Measurements from ENCODE around the gene ARHGAP24. TPM values are rescaled to one million over a fixed set of nuclear protein-coding genes. Genes with fewer than 3 reads are reported as not detected.
A peak's percentile ranks its signal among the peaks of the same experiment; 100 is the strongest.
"Not testable (repeated sequence)": the region's sequence is repeated elsewhere in the genome, so short reads cannot be mapped to it uniquely, and the experiment has no call there.

The ARHGAP24 gene
- total RNA-seq, 1 experiment from 2014 or later: 5.4 TPM

DNA sequence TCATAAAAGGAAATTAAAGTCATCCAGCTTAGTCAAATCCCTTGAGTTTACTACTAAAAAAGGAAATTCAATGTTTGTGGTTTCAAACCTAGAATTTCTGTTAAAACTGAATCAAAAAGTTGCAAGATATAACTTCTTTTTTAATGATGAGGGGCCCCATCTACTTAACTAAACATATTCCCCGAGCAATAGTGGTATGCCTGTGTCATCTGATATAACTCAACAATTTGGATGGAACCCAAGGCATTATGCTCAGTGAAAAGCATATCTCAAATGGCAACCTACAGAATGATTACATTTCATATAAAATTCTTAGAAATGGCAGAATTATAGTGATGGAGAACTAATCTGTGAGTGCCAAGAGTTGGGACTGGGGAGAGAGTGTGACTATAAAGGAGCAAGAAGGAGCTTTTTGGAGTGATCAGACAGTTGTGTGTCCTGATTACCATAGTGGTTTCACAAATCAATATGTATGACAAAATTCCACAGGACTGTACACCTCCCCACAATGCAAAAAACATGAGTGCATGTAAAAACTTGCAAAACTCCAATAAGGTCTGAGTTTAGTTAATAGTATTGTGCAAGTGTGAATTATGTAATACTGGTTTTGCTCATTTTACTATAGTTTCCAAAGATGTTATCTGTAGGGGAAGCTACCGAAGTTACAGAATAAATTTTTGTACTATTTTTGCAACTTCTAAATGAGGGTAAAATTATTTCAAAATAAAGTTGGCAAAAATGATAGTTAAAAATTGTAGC is 323.2 kb downstream of the ARHGAP24 start:
- H3K27ac ChIP-seq: no peak overlapping the region

DNA sequence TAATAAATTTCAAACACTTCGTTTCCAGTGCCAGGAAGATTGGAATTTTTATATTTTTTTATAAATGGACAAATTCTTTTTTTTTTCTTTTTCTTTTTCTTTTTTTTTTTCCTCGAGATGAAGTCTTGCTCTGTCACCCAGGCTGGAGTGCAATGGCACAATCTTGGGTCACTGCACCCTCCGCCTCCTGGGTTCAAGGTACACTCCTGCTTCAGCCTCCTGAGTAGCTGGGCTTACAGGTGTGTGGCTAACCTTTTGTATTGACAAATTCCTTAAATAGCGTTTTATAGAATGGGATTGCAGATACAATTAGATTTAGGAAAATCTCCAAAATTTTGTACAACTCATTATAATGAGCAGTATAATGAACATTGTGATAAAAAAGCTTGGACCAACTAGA is 328.9 kb downstream of the ARHGAP24 start:
- no peak for DNase-seq (ENCODE audit: low read depth in 1 of 2, low spot score in 2 of 2)
- H3K27me3 ChIP-seq (replicated peaks): no peaks in the 10 kb centered on the region
- no peak overlapping the region for H3K27ac ChIP-seq
- 0 out of 2 replicates have a peak, but pooled peaks cover 2% of the 10 kb centered on the region for H3K4me1 ChIP-seq (replicated peaks)
- no peak overlapping the region for H3K4me3 ChIP-seq
- no peaks in the 10 kb centered on the region for H3K9me3 ChIP-seq (replicated peaks)
- no peaks in the 10 kb centered on the region for H3K36me3 ChIP-seq

More for the DNA sequence above, 323.2 kb downstream of the ARHGAP24 start:
- Histone ChIP-seq H3K9me3 (replicated peaks) (no peaks in the 10 kb centered on the region), H3K4me1 (replicated peaks) (peaks cover 6% of the 10 kb centered on the region; the same call in 1 of the 2 replicates), H3K4me3 (no peak overlapping the region), H3K27me3 (replicated peaks) (no peaks in the 10 kb centered on the region), H3K36me3 (no peaks in the 10 kb centered on the region)
- no peak for DNase-seq (ENCODE audit: low read depth in 1 of 2, low spot score in 2 of 2)

DNA sequence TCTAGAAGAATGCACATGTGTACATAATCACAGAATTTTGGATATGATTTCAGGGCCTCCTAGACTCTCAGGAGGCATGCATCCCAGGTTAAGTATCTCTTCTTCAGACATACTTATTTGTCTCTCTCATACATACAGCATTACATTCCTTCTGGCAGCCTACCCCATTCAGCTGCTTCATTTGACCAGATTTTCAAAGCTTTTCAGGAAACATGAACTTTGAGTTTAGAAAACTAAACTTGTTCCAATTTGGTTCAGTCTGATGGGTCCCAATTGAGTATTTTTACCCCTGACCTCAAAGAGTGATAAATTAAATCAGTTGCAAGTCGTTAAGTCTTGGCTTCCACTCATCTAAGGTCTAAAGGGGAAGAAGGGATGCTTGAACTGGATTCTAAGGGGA is 330.9 kb downstream of the ARHGAP24 start:
- Histone ChIP-seq H3K36me3 (no peaks in the 10 kb centered on the region), H3K9me3 (replicated peaks) (no peaks in the 10 kb centered on the region), H3K27ac (no peak overlapping the region), H3K4me3 (no peak overlapping the region), H3K27me3 (replicated peaks) (no peaks in the 10 kb centered on the region), H3K4me1 (replicated peaks) (0 out of 2 replicates have a peak, but pooled peaks cover 2% of the 10 kb centered on the region)
- no peak for DNase-seq (ENCODE audit: low read depth in 1 of 2, low spot score in 2 of 2)

DNA sequence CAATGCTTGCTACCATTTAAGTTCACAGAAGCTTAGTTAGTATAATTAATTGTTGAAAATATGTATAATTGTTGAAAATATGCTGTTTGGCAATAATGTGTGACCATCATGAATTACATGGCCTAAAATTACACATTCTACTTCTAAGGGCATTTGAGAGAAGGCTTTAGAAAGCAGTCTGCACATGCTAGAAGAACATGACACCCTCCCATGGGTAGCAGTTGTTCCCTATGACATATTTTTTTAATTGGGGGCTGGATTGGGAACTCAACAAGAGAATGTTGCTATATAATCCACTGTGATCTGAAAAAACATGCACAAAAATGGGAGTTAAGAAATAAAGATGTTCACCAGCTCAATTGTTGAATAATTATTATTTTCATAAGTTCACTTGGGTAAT is 331.4 kb downstream of the ARHGAP24 start:
- no peak for DNase-seq (ENCODE audit: low read depth in 1 of 2, low spot score in 2 of 2)
- Histone ChIP-seq H3K4me3 (no peak overlapping the region), H3K9me3 (replicated peaks) (no peaks in the 10 kb centered on the region), H3K27me3 (replicated peaks) (no peaks in the 10 kb centered on the region), H3K27ac (no peak overlapping the region), H3K4me1 (replicated peaks) (0 out of 2 replicates have a peak, but pooled peaks cover 2% of the 10 kb centered on the region), H3K36me3 (no peaks in the 10 kb centered on the region)

DNA sequence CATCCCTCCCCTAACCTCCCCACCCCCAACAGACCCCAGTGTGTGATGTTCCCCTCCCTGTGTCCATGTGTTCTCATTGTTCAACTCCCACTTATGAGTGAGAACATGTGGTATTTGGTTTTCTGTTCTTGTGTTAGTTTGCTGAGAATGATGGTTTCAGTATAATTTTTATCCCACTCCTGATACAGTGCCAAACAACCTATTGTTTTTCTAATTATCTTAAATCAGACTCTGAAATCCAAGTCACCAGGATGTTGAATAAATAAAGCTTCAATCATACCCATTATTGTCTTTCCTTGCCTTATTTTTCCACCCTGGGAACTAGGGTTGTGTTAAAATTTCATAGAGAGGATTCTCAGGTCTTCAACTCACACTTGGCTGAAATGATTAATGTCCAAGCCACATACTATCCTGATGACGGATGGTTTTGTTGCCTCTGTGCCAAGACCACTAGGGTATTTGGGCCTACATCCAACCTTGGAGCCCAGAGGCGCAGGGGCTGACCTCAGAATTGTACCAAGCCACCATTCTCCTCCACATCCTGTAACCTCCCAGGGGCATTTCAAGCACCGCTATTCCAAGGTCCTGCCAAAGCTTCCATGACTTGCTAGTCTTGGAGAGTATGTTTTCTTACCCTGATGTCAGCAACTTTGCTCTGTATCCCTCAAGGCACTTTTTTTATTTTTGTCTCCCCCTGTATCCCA is 332.4 kb downstream of the ARHGAP24 start:
- H3K27ac ChIP-seq: no peak overlapping the region
- H3K4me1 ChIP-seq (replicated peaks): 0 out of 2 replicates have a peak, but pooled peaks cover 2% of the 10 kb centered on the region
- H3K27me3 ChIP-seq (replicated peaks): no peaks in the 10 kb centered on the region
- H3K9me3 ChIP-seq (replicated peaks): no peaks in the 10 kb centered on the region
- H3K4me3 ChIP-seq: no peak overlapping the region
- DNase-seq (ENCODE audit: low read depth in 1 of 2, low spot score in 2 of 2): peak in 1 of 2 experiments; percentile 10
- H3K36me3 ChIP-seq: no peaks in the 10 kb centered on the region

DNA sequence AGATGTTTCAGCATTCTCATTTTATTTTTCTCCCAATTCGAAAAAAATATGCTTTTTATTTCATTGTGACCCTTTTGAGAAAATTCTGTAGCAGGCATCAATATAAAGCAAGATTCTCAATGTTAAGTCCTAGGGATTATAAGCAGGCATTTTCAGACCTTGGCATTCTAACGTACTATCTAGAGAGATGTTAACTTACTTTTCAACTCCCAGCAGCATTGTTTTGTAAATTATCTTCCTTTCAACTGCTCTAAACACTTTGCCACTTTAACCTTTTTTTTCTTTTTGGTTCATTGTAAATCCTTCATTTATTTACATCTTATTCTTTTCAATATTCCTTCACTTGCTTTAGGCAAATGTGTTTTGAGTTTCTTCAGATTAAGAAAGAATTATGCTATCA is 333.2 kb downstream of the ARHGAP24 start:
- H3K36me3 ChIP-seq: no peaks in the 10 kb centered on the region
- DNase-seq (ENCODE audit: low read depth in 1 of 2, low spot score in 2 of 2): no peak
- H3K4me1 ChIP-seq (replicated peaks): 0 out of 2 replicates have a peak, but pooled peaks cover 2% of the 10 kb centered on the region
- H3K4me3 ChIP-seq: no peak overlapping the region
- H3K27ac ChIP-seq: no peak overlapping the region
- H3K27me3 ChIP-seq (replicated peaks): no peaks in the 10 kb centered on the region
- no peaks in the 10 kb centered on the region for H3K9me3 ChIP-seq (replicated peaks)

DNA sequence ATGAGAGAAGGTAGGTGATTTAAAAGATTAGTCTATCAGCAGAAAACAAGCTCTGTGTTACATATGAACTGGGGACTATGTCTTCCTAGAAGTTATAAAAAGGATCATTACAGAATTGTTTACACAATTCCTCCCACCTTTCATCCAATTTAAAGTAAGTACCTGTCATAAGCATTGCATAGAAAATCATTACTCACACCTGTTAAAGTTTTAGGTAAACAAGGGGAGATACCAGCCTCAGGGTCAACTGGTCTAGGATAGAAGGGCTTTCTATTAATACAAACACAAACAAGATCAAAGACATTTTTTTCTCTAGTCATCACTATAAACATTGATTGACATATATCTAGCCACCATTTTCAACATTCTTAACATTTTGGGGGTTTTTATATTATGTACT is 333.9 kb downstream of the ARHGAP24 start:
- no peaks in the 10 kb centered on the region for H3K9me3 ChIP-seq (replicated peaks)
- DNase-seq (ENCODE audit: low read depth in 1 of 2, low spot score in 2 of 2): no peak
- H3K4me3 ChIP-seq: no peak overlapping the region
- H3K4me1 ChIP-seq (replicated peaks): 0 out of 2 replicates have a peak, but pooled peaks cover 2% of the 10 kb centered on the region
- H3K27me3 ChIP-seq (replicated peaks): no peaks in the 10 kb centered on the region
- no peaks in the 10 kb centered on the region for H3K36me3 ChIP-seq
- no peak overlapping the region for H3K27ac ChIP-seq

DNA sequence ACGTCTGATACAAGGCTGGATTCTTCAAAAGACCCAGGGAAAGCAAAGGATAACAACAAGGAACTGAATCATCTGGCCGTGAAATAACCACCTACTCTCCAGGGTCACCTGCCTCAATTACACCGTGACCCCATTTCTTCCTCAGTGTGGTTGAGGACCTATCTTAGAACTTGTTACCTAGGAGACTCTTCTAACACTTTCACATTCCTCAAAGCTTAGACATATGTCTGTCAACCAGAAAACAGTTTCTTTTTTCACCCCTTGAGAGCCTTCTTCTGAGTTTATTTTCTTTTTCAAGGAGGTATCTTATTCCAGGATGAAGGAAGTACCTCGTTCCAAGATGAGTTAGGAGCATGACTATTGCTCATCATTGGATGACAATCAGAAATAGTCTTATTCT is 337.8 kb downstream of the ARHGAP24 start:
- H3K27me3 ChIP-seq (replicated peaks): no peaks in the 10 kb centered on the region
- H3K4me1 ChIP-seq (replicated peaks): no peaks in the 10 kb centered on the region
- no peak overlapping the region for H3K27ac ChIP-seq
- no peaks in the 10 kb centered on the region for H3K36me3 ChIP-seq
- H3K4me3 ChIP-seq: no peak overlapping the region
- no peaks in the 10 kb centered on the region for H3K9me3 ChIP-seq (replicated peaks)
- DNase-seq (ENCODE audit: low read depth in 1 of 2, low spot score in 2 of 2): no peak

DNA sequence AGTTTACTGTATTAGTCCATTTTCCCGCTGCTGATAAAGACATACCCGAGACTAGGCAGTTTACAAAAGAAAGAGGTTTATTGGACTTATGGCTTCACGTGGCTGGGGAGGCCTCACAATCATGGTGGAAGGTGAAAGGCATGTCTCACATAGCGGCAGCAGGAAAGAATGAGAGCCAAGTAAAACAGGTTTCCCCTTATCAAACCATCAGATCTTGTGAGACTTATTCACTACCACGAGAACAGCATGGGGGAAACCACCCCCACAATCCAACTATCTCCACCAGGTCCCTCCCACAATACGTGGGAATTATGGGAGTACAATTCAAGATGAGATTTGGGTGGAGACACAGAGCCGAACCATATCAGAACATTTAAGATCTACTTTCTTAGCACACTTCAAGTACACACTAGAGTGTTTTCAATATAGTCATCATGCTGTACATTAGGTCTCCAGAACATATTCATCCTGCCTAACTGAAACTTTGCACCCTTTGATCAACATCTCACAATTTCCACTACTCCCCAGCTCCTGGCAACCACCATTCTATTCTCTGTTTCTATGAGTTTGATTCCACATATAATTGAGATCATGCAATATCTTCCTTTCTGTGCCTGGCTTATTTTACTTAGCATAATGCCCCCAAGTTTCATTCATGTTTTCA is 341.0 kb downstream of the ARHGAP24 start:
- Histone ChIP-seq H3K4me3 (no peak overlapping the region), H3K27ac (no peak overlapping the region), H3K36me3 (no peaks in the 10 kb centered on the region), H3K4me1 (replicated peaks) (no peaks in the 10 kb centered on the region), H3K27me3 (replicated peaks) (no peaks in the 10 kb centered on the region), H3K9me3 (replicated peaks) (no peaks in the 10 kb centered on the region)
- no peak for DNase-seq (ENCODE audit: low read depth in 1 of 2, low spot score in 2 of 2)

DNA sequence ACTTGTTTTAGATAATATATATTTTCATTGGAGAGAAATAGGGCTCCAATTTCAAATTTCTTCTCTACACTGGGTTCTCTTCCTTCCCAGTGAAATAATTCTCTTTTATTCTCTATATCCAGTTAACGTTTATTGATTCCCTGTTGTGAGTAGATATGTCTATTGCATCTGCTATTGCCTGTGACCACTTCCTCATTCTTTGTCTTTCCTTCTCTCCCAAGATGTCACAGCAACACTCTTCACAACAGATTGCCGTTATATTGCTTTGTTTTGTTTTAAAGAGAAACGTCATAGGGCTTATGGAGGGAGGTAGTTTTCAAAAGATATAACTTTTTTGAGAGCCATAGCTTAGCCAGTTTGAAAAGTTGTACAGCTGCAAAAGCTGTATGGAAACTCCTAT is 343.8 kb downstream of the ARHGAP24 start:
- H3K36me3 ChIP-seq: no peaks in the 10 kb centered on the region
- H3K27ac ChIP-seq: no peak overlapping the region
- H3K4me3 ChIP-seq: no peak overlapping the region
- no peaks in the 10 kb centered on the region for H3K9me3 ChIP-seq (replicated peaks)
- H3K27me3 ChIP-seq (replicated peaks): no peaks in the 10 kb centered on the region
- H3K4me1 ChIP-seq (replicated peaks): no peaks in the 10 kb centered on the region
- no peak for DNase-seq (ENCODE audit: low read depth in 1 of 2, low spot score in 2 of 2)

DNA sequence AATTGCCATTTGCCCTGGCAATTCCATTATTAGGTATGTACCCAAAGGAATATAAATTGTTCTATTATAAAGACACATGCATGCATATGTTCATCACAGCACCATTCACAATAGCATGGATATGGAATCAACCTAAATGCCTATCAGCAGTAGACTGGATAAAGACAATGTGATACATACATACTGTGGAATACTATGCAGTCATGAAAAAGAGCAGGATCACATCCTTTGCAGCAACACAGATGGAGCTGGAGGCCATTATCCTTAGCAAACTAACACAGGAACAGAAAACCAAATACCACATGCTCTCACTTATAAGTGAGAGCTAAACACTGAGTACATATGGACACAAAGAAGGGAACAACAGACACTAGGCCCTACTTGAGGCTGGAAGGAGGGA is 345.2 kb downstream of the ARHGAP24 start:
- H3K27ac ChIP-seq; H3K36me3 ChIP-seq; H3K9me3 ChIP-seq (replicated peaks); H3K27me3 ChIP-seq (replicated peaks); H3K4me1 ChIP-seq (replicated peaks); DNase-seq (ENCODE audit: low read depth in 1 of 2, low spot score in 2 of 2); H3K4me3 ChIP-seq: not testable (repeated sequence)

DNA sequence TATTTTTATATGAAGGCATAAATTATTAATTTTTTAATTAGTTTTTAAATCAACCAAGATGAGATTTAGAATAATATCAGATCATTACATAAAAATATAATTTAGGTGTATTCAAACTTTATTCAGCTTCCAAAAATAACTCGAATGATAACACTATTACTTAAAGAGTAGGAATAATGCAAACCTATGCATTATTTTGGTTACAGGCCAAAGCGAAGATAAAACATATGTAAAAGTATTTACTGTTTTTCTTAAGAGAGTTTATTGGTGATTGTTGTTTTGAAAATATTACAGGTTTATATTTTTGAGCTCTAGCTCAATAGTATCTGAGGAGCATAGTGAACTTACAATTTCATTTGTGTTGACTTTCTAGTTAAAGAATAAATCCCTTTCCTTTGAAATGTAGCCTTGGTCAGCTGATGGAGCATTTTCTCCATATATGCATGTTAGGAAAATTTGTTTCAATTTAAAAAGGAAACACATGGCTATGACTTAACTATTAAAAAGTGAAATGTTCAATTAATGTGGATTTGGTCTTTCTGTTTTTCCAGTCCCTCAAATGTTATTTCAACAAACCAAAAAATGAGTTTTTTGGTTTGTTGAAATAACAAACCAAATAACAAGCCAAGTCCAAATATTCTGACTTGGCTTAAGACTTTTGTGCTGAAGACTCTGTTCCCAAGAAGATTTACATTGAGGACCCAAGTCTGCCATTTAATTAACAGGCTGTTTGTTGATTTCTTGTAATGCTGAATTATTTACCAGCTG is 346.9 kb downstream of the ARHGAP24 start:
- Histone ChIP-seq H3K36me3 (no peaks in the 10 kb centered on the region), H3K9me3 (replicated peaks) (no peaks in the 10 kb centered on the region), H3K4me1 (replicated peaks) (0 out of 2 replicates have a peak, but pooled peaks cover 6% of the 10 kb centered on the region), H3K27ac (no peak overlapping the region), H3K27me3 (replicated peaks) (no peaks in the 10 kb centered on the region), H3K4me3 (no peak overlapping the region)
- no peak for DNase-seq (ENCODE audit: low read depth in 1 of 2, low spot score in 2 of 2)

DNA sequence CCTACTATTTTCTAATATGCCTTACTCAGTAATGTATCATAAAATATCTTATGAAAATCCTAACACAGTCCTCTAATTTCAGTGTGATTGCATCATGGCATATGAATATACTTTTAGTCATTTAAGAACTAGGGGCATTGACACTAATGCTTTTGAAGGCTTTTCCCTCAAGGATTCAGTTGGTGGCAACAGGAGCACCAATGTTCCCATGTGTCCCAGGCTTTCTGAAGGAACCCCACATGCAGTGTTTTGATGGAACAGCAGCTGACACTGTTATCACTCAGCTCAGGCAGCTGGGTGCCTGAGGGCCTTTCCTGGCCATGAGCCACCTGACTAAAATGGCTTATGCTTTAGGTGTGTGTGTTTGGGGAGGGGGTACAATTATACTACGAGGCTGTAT is 348.3 kb downstream of the ARHGAP24 start:
- Histone ChIP-seq H3K4me3 (no peak overlapping the region), H3K27ac (no peak overlapping the region), H3K36me3 (no peaks in the 10 kb centered on the region), H3K4me1 (replicated peaks) (peaks cover 15% of the 10 kb centered on the region), H3K27me3 (replicated peaks) (no peaks in the 10 kb centered on the region), H3K9me3 (replicated peaks) (no peaks in the 10 kb centered on the region)
- no peak for DNase-seq (ENCODE audit: low read depth in 1 of 2, low spot score in 2 of 2)
